WI38 (cell line): ENCODE measurements around the gene FOXO3.

Source experiments
- H3K4me3 ChIP-seq: 2 replicates; pipeline ENCODE4 v1.5.1; 2011; ENCODE audit warnings: low read depth, mild to moderate bottlenecking, control low read depth, low read length
- CTCF ChIP-seq: IDR thresholded peaks from 2 replicates; pipeline ENCODE4 v1.5.1; 2012; ENCODE audit warnings: low read depth, mild to moderate bottlenecking, control low read depth, low read length

Gene FOXO3

GRCh38 chr6:108732091-108732870 is 171.6 kb downstream of the FOXO3 start:
- H3K4me3 ChIP-seq = no peak overlapping the region
- TF ChIP-seq CTCF = no peak

- no peak overlapping the region for H3K4me3 ChIP-seq
- no peak for TF ChIP-seq CTCF
Observed at GRCh38 chr6:108733051-108733450, 172.3 kb downstream of the FOXO3 start.

- H3K4me3 ChIP-seq = no peak overlapping the region
- no peak for TF ChIP-seq CTCF
Observed at GRCh38 chr6:108733706-108734265, 173.1 kb downstream of the FOXO3 start.
